ENCODE measurements around the gene GPR33.

GRCh38 chr14:31477248-31477647 is 10.6 kb downstream of the GPR33 start:
- TF ChIP-seq CTCF (conservative IDR thresholded peaks at IDR 0.05; ENCODE audit: low read length) = no peak
- no peak for TF ChIP-seq EZH2phosphoT487 (IDR thresholded peaks at IDR 0.05; ENCODE audit: borderline replicate concordance)

Data from Loucy (cell line).